Fibroblast of skin of left quadriceps (primary cell): Measurements from ENCODE around the gene ZNF654.
"Not testable (repeated sequence)": the region's sequence is repeated elsewhere in the genome, so short reads cannot be mapped to it uniquely, and the experiment has no call there.

Experiments used
- DNase-seq, 2 experiments: peaks; one replicate each; pipeline ENCODE4 v3.0.0-alpha.2; 2013; ENCODE audit warnings: low read depth in 2 of 2

The ZNF654 gene

DNA sequence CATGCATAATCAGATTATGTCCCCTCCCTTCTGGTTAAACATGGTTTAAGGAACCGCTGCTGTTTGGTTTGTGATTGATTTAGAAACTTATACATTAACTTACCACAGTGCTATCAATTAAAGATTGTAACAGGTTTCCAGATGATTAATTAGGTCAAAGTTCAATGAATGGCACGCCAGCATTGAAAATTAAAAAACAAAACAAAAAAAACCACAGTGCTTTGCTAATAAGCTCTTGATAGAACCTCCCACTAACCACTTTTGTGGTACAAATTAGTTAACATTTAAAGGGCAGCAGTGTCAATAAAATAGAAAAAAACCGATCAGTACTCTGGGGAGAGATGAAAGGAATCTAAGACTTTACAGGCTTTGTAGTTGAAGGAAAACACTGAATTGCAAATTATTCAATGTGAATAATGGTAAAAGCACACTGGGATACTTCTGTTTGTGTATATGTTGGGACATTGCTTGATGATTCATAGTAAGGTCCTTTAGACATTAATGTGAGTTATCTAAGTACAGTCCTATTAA is 83.1 kb downstream of the ZNF654 start:
- peak in 1 of 2 experiments; percentile 25 for DNase-seq

DNA sequence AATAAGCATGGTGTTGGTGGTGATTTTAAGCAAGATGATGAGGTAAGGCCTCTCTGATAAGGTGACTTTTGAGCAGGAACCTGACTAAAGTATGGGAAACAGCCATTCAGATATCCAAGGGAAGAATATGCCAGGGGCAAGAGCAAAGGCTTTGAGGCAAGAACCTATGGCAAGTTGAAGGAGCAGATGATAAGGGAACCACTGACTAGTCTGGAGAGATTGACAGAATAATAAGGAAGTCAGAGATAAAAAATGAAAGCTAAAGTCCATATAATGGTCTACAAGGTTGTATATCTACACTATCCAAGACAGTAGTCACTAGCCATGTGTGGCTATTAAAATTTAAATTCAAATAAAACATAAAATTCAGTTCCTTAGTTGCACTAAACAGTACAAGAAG is 88.2 kb downstream of the ZNF654 start:
- no peak for DNase-seq

DNA sequence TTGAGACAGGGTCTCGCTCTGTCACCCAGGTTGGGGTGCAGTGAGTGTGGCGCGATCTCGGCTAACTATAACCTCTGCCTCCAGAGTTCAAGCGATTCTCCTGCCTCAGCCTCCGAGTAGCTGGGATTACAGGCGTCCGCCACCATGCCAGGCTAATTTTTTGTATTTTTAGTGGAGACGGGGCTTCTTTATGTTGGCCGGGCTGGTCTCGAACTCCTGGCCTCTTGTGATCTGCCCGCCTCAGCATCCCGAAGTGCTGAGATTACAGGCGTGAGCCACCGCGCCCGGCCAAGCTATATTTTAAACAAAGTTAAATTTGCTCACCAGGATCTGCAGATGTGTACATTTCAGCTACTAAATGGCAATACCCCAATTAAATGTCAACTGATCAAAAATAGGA is 89.6 kb downstream of the ZNF654 start:
- no peak for DNase-seq

DNA sequence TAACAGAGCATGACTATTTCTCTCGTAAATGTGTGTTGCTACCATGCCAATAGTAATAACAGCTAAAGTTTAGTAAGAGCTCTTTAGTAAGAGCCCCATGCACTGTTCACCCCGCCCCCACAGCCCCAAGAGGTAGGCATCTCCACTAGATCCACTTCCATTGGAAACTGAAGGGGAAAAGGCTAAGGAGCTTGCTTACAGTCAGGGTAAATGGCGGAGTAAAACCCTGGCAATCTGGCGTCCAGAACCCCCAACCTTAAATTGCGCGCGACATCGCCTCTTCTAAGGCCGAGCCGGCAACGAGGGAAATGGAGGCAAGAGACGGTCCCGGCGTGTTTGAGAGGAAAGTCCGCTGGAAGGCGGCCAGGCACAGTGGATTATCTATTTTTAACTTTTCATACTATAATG is 90.0 kb downstream of the ZNF654 start:
- no peak for DNase-seq

DNA sequence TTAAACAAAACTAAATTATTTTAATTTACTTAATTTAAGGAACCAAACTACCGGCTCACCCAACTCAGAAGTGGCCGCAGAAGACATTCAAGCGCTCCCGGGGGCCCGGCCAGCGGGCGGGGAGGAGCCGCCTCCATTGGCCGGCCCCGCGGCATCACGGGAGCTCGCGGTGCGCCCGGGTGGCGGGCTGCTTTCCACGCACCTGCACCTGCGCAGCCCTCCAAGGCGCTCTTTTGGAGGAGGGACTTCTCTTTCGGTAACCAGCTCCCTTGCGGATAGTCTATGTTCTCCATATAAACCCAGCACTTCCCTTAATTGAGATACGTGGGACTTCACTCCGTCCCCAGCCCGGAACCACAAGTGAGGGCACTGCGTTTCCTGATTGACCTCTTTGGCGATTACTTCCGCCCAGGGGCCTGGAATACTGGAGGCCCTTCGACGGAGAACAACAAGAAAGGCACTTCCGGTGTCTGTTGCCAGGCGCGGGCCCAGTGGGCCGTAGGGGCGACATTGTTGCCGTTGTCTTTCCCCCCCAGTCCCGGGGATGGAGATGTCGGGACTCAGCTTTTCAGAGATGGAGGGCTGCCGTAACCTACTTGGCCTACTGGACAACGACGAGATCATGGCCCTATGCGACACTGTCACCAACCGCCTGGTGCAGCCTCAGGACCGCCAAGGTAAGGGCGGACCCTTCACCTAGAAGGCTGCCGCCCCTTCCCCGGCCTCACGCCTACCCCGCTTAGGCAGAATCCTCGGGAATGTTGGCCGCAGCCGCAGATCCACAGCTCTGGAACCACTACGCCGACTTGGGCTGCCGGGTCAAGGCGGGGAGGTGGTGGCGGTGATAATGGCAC is 90.7 kb downstream of the ZNF654 start, which contains the start of gene C3orf38:
TSS of gene C3orf38 (plus strand) at position 451 of the 854 bp plus-strand sequence. CDS start at position 545, 94 bp downstream.
- DNase-seq = peak; percentile 81 to 86

DNA sequence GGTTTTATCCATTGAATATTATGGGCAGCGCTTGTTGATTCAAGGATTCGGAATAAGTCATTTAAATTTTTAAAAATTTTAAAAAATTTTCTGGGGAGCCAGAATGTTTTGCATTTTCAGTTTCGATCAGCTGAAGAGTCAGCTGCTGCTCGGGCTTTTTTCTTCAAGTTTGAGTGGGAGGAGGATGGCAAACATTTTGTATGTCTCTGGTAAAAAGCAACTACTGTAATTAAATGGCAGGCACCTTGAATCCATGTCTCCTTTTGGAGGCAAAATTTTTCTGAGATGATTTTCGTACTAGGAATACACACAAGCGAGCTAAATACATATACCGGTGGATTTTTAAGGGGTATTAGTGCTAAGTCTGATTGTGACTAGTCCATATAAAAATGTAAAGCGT is 91.3 kb downstream of the ZNF654 start:
- DNase-seq = no peak

DNA sequence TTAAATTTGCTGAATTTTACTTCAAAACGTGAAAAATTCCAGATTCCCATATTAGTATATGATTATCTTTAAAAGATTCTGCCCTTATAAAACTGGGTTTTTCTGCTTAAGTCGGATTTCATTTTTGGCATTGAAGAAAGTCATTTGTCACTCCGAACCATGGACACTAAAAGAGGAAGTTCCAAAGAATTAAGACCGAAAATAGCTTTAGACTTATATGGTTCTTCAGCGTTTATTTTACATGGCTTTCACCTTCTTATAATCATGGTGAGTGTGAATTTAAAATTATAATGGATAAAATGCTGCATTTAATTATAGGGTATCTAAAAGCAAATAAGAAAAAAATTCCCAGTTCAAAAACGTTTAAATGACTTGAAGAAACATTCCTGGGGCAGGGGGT is 91.8 kb downstream of the ZNF654 start:
- no peak for DNase-seq

DNA sequence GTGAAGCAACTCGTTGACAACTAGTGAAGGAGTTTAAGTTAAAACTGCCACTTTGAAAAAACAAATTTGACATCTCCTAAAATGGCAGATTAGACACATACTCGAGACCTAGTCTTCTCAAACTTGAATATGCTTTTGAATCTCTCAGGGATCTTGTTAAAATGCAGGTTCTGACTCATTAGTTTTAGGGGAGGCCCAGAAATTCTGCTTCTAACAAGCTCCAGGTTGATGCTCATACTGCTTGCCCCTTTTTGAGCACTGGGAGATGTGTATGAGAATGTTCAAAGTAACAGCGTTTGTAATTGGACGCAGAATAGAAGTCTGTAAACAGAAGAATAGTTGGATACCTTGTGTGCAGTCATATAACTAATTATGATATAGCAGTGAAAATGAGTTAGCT is 92.3 kb downstream of the ZNF654 start:
- DNase-seq = no peak

DNA sequence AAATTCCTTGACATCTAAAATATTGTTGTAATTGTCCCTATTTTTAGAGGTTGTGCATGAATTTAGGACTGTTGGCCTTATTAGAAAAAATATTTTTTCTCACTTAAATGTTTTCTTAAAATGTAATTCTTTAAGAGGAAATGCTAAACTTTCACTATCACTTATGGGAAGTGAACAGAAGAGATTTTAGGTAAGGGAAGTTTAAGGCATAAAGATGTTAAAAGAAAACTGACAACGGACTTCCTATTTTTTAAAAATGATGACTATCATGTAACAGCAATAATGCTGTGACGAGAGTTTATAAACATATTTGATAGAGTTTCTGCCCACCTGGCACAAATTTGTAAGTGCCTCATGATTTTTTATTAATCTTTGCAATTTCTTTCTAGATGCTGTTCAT is 93.8 kb downstream of the ZNF654 start:
- no peak for DNase-seq

DNA sequence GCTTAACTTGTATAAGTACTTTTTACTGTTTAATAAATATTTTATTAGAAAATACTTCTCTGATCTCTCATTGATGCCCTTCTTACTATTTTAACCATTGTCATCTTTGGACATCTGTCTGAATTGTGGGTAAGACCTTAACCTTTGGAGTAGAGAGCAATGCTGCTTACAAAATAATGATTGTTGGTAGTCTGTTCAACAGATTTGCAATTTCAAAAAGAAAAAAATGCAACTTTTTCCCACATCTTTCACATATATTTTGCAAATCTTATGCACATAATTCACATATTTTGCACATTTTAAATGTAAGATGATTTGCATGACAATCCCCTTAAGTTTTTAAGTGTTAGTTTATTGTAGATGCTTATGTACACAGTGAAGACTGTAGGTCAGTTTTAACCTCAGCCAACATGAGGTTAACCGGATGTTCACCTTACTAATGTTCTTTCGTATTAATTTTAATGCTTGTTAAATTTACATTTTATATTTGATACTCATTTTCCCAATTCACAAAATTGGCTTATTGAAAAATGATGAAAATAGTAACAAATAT is 107.4 kb downstream of the ZNF654 start:
- no peak for DNase-seq

DNA sequence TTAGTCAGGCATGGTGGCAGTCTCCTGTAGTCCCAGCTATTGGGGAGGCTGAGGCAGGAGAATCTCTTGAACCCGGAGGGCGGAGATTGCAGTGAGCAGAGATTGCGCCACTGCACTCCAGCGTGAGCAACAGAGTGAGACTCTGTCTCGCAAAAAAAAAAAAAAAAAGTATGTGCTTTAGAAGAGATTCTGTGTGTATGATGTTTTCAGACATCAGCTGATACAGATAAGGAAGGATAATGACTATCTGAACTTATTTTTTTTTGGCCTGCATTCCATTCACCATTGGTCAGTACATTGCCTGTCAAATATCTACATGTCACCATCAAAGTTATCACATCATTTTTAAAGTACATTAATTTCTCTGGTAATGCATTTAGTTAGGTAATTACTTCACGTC is 108.1 kb downstream of the ZNF654 start:
- no peak for DNase-seq

DNA sequence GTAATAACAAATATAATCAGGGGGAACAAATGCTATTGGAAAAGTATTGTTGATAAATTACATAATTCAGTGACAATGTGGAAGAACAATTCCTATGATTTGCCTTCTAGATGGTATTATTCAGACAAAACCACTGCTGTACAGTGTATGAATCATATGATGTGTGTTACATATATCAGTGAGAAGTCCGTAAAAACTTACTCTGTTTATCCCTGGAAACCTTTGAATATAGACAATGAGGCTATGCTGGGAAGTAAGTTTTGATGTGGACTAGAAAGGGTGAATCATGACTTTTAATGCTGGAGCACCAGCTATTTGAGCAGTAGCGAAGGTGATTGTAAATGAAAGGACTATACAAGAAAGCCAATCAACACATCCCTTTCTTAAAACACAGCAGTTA is 108.6 kb downstream of the ZNF654 start:
- DNase-seq = no peak

DNA sequence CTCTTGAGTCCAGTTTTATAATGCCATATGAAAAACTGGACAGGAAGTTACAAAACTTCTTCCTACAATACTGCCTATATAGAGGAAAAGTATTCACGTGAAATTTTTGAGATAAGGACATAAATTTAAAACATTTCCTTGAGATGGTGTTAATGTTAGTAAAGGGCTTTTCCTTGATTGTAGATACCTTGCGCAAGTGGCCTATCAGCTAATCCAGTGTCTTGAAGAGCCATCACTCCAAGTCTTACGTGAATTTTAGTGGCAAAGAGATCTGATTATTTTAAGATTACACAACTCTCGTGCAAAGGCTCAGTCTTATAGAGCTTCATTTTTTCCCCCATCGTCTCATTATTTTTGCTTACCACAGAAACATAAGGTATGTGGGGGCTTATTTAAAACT is 109.1 kb downstream of the ZNF654 start:
- no peak for DNase-seq

DNA sequence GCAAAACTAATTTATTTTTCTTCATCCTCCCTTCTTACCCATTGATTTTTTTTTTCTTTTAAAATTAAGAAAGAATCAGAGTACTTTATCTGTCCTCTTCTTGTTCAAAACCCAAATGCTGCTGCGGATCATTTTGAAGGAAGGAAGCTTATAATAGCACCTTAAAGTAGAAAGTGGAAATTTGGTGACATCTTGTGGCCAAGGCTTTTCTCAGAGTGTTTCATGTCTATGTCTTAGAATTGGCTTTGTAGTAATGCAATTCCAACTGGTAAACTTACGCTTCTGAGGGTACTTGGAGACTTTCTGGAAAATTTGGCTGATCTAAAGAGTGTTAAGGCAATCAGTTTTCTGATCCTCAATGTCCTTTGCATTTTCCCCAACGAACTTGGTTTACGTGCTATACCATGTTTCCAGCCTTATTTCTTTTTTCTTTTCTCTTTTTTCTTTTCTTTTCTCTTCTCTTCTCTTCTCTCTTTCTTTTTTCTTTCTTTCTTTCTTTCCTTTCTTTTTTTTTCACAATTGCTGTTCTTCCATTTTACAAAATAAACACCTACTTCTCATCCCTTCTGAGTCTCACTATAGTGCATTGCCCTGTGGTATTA is 121.4 kb downstream of the ZNF654 start:
- DNase-seq = peak in 1 of 2 experiments; percentile 23

DNA sequence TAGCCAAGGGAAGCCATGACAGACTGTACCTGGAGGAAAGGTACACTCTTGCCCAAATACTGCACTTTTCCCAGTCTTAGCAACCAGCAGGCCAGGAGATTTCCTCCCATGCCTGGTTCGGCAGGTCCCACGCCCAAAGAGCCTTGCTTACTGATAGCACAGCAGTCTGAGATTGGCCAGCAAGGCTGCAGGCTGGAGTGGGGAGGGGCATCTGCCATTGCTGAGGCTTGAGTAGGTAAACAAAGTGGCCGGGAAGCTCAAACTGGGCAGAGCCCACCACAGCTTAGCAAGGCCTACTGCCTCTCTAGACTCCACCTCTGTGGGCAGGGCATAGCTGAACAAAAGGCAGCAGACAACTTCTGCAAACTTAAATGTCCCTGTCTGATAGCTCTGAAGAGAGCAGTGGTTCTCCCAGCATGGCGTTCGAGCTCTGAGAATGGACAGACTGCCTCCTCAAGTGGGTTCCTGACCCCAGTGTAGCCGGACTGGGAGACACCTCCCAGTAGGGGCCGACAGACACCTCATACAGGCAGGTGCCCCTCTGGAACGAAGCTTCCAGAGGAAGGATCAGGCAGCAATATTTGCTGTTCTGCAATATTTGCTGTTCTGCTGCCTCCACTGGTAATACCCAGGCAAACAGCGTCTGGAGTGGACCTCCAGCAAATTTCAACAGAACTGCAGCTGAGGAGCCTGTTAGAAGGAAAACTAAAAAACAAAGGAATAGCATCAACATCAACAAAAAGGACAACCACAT is 123.3 kb downstream of the ZNF654 start:
- DNase-seq = not testable (repeated sequence)

DNA sequence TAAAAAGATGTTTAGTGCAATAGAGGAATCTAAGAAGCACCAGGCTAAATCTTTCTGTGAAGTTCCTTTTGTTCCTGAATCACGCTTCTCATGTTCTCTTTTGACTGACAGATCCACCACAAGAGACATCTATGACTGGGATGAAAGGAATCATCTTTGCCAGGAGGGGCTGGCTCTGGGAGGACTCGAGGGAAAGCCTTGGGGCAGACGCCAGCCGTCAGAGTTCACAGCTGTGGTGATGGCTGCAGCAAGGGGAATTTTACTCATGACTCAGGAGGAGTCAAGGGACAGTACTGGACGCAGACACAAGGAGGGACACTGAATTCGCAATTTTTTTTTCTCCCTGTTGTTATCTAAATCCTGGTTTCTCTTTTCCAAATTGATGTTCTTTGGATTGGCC is 129.4 kb downstream of the ZNF654 start:
- DNase-seq = no peak

DNA sequence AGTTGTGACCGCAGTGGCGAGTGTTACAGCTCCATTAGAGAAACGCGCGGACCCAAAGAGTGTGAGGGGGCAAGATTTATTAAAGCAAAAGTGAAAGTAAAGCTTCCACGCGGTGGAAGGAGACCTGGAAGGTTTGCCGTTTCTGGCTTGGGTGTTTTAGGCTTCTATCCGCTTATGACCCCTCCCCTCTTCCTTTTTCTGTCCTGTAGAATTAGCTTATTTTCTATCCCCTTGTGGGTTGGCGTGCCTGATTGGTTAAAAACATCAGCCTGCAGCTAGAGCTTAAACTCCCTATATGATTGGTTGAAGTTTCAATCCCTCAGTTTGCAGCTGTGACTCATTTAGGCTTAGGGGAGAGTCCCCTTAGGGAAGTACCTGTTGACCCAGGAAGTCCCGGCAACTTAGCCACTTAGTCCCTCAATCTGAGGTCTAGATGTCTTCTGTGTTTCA is 130.3 kb downstream of the ZNF654 start:
- DNase-seq = no peak

DNA sequence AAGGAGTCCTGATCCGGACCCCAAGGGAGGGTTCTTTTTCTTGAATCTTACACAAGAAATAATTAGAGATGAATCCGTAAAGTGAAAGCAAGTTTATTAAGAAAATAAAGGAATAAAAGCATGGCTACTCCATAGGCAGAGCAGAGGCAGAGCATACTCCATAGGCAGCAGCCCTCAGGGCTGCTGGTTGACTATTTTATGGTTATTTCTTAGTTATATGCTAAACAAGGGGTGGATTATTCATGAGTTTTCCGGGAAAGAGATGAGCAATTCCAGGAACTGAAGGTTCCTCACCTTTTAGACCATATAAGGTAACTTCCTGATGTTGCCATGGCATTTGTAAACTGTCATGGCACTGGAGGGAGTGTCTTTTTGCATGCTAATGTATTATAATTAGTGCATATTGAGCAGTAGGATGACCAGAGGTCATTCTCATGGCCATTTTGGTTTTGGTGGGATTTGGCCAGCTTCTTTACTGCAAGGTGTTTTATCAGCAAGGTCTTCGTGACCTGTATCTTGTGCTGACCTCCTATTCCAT is 132.9 kb downstream of the ZNF654 start:
- DNase-seq = no peak

DNA sequence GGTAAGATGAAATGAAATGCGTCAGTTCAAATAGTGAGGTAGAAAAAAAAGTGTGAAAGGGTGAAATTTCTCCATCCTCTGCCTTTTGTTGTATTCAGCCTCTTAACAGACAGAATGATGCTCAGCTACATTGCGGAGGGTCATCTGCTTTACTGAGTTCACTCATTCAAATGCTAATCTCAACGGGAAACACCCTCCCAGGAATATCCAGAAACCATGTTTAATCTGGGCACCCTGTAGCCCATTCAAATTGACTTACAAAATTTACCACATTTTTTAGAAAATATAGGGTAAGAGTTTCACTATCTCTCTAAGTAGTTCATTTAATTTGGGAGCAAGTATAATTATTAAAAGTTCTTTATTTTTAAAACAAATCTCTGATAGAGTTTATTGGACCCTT is 133.6 kb downstream of the ZNF654 start:
- no peak for DNase-seq
